HG02798 (cell line): ENCODE measurements around the gene TMEM39B.
A peak's percentile ranks its signal among the peaks of the same experiment; 100 is the strongest.
"Not testable (repeated sequence)": the region's sequence is repeated elsewhere in the genome, so short reads cannot be mapped to it uniquely, and the experiment has no call there.

Source experiments
- ATAC-seq: cut with Tn5 transposase; IDR thresholded peaks from one replicate; pipeline ENCODE4 v1.9.1; 2021; ENCODE audit warnings: mild to moderate bottlenecking; ENCODE audit not compliant: unreplicated experiment, poor library complexity

Gene TMEM39B

GRCh38 chr1:32107742-32108661, 35.3 kb downstream of the TMEM39B start, which contains the start of gene KPNA6:
TSS of gene KPNA6 (plus strand) at chr1:32108056. CDS start at chr1:32108131, 75 bp downstream.
- peak; percentile 81 for ATAC-seq

- ATAC-seq: no peak
These were observed 38.4 kb downstream of the TMEM39B start for GRCh38 chr1:32111040-32111623.

DNA sequence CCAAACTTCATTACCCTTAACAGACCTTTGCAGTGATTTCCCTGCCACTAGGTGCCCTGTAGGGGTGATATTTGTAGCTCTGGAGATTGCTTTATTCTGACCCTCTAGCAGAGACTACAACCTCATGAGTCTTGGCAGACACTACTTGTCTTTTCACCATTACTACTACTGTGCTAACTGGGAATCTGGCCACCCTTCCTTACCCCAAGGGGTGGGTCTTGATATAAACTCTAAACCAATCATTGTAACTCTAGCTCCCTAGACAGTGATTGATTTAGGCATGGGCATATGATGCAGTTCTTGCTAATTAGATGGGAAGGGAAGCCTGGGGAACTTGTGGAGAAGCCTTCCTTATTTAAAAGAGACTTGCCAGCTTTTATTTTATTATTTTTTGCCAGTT, 39.0 kb downstream of the TMEM39B start:
- ATAC-seq: no peak

DNA sequence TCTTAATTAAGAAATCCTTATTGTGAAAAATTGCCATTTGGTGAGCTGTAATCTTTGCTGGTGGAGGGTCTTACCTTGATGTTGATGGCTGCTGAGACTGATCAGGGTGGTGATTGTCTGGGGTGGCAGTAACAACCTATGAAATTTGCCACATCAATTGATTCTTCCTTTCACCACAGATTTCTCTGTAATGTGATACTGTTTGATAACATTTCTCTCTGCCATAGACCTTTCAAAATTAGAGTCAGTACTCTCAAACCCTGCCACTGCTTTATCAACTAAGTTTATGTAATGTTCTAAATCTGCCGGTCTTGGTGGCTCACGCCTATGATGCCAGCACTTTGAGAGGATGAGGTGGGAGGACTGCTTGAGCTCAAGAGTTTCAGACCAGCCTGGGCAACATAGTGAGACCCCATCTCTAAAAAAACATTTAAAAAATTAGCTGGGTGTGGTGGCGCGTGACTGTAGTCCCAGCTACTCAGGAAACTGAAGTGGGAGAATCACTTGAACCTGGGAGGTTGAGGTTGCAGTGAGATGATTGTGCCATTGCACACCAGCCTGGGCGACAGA, 40.2 kb downstream of the TMEM39B start:
- no peak for ATAC-seq

DNA sequence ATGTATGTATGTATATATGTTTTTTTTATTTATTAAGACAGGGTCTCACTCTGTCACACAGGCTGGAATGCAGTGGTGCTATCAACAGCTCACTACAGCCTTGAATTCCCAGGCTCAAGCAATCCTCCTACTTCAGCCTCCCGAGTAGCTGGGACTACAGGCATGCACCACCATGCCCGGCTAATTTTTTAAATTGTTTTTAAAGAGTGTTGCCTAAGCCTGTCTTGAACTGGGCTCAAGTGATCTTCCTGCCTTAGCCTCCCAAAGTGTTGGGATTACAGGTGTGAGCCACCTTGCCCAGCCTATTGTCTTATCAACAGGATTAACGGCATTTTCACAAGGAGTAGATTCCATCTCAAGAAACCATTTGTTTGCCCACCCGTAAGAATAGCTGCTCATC, 40.7 kb downstream of the TMEM39B start:
- not testable (repeated sequence) for ATAC-seq

- no peak for ATAC-seq
These were observed 41.7 kb downstream of the TMEM39B start for GRCh38 chr1:32114420-32114819.

GRCh38 chr1:32115496-32115895, 42.8 kb downstream of the TMEM39B start:
- no peak for ATAC-seq

GRCh38 chr1:32116531-32116930, 43.8 kb downstream of the TMEM39B start:
- ATAC-seq: no peak

DNA sequence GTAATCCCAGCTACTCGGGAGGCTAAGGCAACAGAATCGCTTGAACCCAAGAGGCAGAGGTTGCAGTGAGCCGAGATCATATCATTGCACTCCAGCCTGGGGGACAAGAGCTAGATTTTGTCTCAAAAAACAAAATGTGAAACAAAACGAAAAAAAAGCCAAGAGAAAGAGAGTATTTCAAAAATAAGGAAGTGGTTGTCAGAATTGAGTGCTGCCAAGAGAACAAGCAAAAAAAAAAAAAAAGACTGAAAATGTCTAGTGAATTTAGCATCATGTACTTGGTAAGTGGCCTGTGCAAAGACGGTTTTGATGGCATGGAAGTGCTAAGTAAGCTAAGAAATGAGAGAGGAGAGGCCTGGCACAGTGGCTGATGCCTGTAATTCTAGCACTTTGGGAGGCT, 49.4 kb downstream of the TMEM39B start:
- ATAC-seq: no peak

DNA sequence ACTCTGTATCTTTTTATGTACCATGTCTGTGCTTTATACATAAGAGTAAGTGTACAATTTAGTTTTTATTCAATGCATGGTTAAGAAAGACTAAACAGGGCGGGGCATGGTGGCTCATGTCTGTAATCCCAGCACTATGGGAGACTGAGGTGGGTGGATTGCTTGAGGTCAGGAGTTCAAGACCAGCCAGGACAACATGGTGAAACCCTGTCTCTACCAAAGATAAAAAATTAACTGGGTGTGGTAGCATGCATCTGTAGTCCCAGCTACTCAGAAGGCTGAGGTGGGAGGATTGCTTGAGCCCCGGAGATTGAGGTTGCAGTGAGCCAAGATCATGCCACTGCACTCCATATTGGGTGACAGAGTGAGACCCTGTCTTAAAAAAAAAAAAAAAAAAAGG, 50.6 kb downstream of the TMEM39B start:
- not testable (repeated sequence) for ATAC-seq

DNA sequence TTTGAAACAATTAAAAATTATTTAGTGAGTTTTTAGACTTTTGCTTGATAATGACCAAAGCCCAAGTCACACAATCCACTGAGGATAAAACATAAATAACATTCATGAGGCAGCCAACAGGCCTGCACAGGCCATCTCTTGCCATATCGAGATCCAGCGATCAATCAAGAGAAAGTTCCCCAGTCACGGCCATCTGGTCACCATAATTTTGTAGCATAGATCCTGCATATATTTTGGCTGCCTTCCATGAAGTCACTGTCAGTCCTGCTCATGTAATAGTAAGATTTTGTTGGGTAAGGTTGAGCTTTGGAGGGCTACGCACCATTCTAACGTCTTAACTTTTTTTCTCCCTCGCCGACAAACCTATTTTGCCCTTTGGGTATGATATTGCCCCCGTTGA, 52.6 kb downstream of the TMEM39B start:
- no peak for ATAC-seq

DNA sequence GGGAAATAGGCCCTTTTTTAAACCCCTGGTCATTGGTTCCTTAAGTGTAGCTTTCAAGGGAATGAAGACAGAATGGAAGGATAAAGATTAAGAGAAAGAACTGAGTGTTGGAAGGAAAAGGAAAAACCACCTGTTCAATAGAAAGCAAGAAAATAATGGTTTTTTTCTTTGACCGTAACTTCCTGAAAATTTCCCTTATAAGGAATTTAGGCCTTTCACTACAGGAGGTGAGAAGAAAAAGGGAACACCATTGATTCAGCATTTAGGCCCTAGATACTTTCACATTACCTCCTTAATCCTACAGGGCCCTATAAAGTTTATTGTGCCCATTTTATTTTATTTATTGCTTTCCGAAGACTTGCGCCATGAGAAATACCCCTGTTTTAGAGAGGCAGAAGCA, 54.0 kb downstream of the TMEM39B start:
- no peak for ATAC-seq

DNA sequence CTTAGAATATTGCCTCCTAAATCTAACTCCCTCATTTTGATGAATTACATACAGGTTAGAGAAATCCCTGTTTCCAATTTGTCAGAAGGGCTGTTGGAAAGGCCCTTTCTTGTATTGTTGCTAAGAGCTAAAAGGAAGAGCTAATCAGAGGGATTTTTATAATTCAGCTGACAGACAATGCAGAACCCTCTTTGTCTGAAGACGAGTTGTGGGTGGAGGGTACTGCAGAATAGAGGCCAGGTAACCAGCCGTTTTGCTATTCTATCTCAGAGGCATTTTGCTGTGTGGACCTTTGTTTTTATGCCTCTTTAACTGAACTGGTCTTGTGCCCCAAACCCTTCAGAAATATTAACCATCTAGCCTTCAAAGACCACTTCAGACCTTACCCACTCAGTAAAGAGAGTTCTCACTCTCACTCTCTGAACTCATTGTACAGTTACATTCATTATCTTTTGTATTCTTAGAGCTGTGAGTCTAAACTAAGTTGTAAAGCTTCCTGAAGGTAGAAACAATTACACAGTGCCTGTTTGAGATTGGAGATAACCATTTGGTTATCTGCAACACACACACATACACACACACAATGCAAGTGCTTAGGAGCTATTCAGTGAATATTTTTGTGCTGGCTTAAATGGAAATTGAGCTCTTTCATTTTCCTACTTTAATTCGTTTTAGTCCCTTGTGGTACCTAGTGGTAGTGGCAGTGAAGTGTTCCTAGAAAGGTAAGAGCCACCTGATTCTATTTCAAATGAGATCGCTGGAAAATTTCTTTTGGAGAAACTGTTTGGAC, 54.9 kb downstream of the TMEM39B start:
- ATAC-seq: no peak

GRCh38 chr1:32128479-32128878, 55.7 kb downstream of the TMEM39B start:
- no peak for ATAC-seq

DNA sequence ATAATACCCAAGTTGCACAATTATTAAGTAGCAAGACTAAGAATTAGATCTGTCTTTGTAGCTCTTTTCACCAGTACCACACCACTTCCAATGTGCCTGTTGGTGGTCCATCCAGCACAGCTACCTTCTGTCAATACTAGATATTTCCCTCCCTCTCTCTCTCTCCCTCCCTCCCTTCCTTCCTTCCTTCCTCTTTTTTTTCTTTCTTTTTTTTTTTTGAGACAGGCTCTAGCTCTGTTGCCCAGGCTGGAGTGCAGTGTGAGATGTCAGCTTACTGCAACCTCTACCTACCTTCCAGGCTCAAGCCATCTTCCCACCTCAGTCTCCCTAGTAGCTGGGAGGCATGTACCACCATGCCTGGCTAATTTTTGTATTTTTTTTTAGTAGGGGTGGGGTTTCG, 56.2 kb downstream of the TMEM39B start:
- ATAC-seq: no peak

GRCh38 chr1:32133950-32134280, 61.2 kb downstream of the TMEM39B start:
- not testable (repeated sequence) for ATAC-seq

DNA sequence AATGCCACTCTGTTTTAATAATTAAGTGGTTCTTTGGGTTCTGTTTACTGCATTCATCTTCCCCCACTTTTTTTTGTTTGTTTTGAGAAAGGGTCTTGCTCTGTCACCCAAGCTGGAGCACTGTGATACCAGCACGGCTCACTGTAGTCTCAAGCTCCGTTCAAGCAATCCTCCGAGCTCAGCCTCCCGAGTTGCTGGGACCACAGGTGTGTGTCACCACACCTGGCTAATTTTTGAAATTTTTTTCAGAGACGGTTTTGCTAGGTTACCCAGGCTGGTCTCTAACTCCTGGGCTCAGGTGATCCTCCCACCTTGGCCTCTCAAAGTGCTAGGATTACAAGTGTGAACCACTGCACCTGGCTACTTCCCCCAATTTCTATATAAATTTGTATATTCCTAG, 64.4 kb downstream of the TMEM39B start:
- no peak for ATAC-seq

GRCh38 chr1:32138965-32139364, 66.2 kb downstream of the TMEM39B start:
- ATAC-seq: no peak

DNA sequence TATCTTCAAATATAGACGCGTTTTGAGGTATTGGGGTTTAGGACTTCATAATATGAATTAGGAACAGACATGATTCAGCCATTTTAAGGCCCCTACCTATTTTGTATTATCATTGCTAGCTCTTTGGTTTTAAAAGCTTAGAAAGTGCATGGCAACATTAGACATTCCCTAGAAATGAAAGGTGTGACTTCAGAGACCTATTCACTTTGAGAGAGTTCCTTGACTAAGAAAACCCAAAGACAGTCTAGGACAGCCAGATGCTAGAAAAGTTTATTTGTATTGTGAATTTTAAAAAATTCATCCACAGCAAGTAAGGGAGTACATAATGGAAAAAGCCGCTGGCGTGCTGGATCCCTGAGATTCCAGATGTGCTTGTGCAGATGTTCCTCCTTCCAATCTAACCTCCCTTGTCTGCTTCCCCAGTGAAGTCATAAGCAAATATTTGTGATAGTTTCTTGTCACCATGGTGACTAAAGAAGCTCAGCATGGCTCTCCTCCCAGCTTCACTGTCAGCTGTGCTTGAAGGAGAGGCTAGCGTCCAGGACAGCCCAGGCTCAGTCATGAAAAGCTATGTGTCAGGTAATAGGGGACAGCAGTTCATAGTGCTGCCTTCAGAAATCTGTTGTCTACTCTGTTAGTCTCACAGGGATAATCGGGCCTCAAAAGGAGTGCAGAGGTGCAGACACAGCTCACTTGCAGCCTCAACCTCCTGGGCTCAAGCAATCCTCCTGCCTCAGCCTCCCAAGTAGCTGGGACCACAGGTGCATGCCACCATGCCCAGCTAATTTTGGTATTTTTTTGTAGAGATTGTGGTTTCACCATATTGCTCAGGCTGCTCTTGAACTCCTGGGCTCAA, 69.9 kb downstream of the TMEM39B start:
- no peak for ATAC-seq

DNA sequence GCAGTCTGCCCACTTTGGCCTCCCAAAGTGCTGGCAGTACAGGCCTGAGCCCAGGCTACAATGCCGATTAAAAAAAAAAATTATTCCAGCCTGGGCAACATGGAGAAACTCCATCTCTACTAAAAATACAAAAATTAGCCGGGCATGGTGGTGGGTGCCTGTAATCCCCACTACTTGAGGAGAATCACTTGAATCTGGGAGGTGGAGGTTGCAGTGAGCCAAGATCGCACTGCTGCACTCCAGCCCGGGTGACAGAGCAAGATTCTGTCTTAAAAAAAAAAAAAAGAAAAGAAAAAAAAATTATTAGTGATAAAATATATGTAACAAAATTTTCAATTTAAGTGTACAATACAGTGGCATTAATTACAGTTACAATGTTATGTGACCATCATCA, 70.6 kb downstream of the TMEM39B start:
- not testable (repeated sequence) for ATAC-seq
